Measurements from ENCODE around the gene MERTK.
"Not testable (repeated sequence)": the region's sequence is repeated elsewhere in the genome, so short reads cannot be mapped to it uniquely, and the experiment has no call there.

The MERTK gene

GRCh38 chr2:111905990-111906735 is 7.8 kb downstream of the MERTK start:
- no peak for TF ChIP-seq CTCF (IDR thresholded peaks at IDR 0.05; ENCODE audit: low read depth, low read length)
- DNase-seq (ENCODE audit: extremely low read depth, low read depth) = no peak

GRCh38 chr2:111908578-111908977 is 10.2 kb downstream of the MERTK start:
- DNase-seq (ENCODE audit: extremely low read depth, low read depth) = no peak
- TF ChIP-seq CTCF (IDR thresholded peaks at IDR 0.05; ENCODE audit: low read depth, low read length) = no peak

- DNase-seq (ENCODE audit: extremely low read depth, low read depth) = no peak
- TF ChIP-seq CTCF (IDR thresholded peaks at IDR 0.05; ENCODE audit: low read depth, low read length) = no peak
Measured at GRCh38 chr2:111909079-111909478, 10.7 kb downstream of the MERTK start.

GRCh38 chr2:111909997-111910396 is 11.6 kb downstream of the MERTK start:
- DNase-seq (ENCODE audit: extremely low read depth, low read depth) = not testable (repeated sequence)

GRCh38 chr2:111910609-111911277 is 12.3 kb downstream of the MERTK start:
- DNase-seq (ENCODE audit: extremely low read depth, low read depth) = no peak
- no peak for TF ChIP-seq CTCF (IDR thresholded peaks at IDR 0.05; ENCODE audit: low read depth, low read length)

GRCh38 chr2:111911295-111911977 is 13.0 kb downstream of the MERTK start:
- DNase-seq (ENCODE audit: extremely low read depth, low read depth) = not testable (repeated sequence)

- TF ChIP-seq CTCF (IDR thresholded peaks at IDR 0.05; ENCODE audit: low read depth, low read length) = no peak
- no peak for DNase-seq (ENCODE audit: extremely low read depth, low read depth)
Measured at GRCh38 chr2:111912547-111912946, 14.1 kb downstream of the MERTK start.

GRCh38 chr2:111917106-111917505 is 18.7 kb downstream of the MERTK start:
- no peak for DNase-seq (ENCODE audit: extremely low read depth, low read depth)
- no peak for TF ChIP-seq CTCF (IDR thresholded peaks at IDR 0.05; ENCODE audit: low read depth, low read length)

Data from AG09319 (cell line).